Stimulated activated CD8-positive, alpha-beta memory T cell treated with anti-CD3 and anti-CD28 coated beads, Interleukin-7, amount 100 ng/mL, for 24 hours (primary cell): Measurements from ENCODE around the gene CDH13.

ENCODE experiments used
- DNase-seq: peaks from one replicate; pipeline ENCODE4 v3.0.0-alpha.2; 2020; ENCODE audit warnings: low read depth

CDH13 gene

DNA sequence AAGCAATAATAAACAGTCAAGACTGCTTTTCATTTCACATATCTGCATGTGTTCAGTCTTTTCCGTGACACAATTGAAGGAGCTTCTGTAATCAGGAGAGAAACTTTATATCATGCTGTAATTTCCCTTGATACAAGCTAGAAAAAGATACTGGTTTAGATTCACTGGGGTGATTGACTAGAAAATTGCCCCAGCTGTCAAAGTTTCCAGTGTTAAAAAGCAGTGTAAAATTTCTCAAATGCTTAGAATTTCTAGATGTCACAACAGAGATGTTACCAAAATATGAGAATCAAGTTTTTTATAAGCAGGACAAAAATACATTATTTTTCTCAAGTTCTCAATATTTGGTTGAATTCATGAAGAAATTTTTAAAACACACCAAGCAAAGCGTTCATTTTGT, 888.6 kb downstream of the CDH13 start:
- DNase-seq, result no peak

DNA sequence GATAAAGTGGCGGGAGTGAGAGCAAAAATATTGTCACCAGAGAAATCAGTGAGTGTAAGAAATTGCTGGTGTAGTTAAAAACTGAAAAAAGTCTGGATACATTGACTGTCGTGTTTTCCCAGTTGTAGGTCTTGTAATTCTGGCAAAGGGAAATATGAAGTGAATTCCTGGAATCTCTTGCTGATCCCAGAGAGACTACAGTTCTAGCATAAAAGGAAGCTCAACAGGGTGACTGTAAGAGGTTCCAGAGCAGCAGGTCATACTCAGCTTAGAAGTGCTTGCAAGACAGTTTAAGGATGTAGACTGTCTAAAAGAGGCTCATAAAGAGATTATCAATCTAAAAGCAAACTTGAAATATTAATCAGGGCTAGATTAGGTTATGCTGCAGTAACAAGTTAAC, 890.2 kb downstream of the CDH13 start:
- DNase-seq, result no peak

DNA sequence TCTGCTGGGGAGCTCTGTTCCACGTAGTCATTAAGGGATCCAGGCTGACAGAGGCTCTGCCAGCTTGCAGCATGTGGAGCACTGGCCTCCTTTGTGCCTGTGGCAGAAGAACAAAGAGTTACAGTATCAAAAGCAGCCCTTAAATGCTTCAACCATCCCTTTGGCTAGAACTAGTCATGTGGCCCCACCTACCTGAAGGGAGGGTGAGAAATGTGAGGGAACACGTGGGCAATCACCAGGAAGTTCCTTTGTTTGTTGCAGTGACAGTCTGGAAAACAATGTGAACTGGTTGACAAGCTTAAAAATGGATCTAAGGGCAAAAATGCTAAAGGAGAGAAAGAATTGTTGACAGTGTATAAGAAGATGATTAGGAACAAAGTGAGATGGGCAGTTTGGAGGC, 890.6 kb downstream of the CDH13 start:
- DNase-seq, result no peak

DNA sequence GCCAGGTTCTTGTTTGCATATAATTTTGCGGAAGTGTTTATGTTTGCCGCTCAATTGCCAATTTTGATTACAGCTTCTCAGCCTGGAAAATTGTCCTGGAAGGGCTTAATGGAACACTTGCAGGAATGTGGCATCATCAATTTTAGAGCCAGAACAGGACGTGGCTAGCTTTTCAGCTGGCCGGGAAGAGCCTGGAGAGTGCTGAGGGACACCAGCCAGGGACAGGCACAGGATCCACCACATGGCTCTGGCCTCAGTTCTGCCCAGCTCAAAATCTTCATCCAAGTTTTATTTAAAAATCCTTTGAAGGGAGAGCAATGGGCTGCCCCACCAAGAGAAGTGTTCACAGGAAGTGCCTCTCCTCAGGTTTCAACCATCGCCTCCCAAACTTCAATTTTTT, 893.8 kb downstream of the CDH13 start:
- no peak for DNase-seq

DNA sequence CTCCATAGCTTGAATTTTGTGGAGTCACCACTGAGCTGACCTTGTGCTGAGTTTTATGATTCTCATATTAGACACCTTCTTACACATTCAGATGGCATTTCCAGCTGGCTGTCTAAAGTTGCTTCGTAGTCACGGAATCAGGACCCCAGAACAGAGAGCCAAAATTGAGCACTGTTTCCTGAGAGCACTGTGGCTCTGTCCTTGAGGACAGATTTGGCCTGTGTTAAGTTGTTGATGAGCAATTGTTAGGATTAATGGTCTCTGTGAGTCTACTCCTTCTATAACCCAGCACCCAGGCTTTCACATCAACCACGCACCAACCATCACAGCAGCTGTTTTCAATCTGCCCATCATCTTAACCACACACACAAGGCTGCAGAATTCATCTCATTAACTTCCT, 903.5 kb downstream of the CDH13 start:
- DNase-seq, result no peak

DNA sequence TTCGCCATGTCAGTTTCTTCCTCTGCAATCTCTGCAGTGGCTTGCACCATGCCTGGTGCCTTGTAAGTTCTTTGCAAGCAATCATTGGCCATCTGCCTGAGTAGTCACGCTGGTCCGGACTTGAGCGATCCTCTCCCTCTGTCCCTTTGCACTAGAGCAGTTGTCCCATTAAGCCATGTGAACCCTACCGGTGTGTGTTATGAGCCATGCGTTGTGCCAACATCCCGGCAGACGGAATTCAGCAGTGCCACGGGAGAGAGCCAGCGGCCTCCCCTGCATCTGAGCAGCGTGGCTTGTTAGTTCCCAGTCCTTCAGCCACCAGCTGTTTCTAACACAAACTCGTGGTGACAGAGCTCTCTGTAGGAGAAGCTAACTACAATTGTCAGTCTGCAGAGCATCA, 905.9 kb downstream of the CDH13 start:
- DNase-seq, result no peak

DNA sequence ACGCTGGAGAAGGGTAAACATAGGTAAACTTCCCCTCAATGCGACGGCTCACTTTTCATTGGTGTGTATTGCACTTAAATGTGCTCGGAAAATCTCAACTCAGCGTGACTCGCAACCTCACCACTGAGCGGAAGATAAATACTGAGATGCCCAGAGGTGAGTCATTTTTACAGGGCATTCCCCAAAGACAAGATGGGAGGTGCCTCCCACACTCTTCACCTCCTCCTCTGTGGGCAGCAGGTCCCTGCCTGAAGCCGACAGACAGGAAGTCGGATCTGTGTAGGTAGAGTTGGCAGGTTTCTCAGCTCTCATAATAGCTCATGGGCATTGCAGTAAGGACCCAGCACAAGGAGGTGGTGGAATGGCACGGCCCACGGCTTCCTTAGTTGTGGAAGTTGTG, 906.4 kb downstream of the CDH13 start:
- DNase-seq, result no peak

DNA sequence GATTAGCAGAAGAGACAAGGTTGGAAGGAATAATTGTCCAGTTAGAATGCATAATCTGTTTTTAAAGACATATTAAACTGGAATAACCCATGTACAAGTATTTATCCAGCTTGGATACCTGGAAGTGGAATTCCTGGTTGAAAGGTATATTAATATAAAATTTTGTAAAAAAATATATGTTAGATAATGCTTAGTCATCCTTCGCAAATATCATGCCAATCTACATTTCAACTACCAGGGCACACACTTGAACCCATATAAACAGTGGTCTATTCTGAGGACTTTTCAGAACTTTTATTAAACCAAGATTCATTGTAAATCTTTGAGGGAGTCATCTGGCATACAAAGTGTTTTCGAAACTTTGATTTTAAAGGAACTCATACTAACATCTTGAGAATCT, 911.9 kb downstream of the CDH13 start:
- DNase-seq, result no peak

DNA sequence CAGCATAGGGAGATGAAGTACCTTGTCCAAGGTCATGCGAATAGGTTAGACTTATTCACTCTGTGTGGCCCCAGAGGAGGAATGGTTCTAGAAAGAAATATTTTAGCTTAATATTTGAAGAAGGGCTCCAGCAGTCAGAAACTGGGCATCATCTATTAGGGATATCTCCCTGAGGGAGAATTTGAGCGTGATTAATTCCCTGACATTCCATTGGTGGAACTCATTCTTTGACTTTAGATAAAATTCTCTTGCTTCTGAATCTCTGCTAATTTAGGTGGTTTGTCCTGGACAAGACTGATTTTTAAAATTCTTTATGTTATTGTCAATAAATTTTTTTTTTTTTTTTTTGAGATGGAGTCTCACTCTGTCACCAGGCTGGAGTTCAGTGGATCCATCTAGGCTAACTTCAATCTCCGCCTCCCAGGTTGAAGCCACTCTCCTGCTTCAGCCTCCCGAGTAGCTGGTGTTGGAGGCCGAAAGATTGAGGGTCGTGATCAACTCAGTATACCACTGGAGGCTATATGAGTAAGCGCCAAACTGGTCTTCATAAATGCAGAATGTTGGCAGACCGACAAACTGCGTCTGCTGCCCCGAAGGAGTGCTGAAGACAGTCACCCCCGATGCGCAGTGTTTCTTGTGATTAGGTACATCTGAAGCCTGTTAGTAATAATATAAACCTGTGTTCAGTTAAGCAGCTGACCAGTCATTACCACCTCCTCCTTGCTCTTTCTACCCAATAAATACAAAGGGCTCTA, 913.1 kb downstream of the CDH13 start:
- DNase-seq, result no peak

DNA sequence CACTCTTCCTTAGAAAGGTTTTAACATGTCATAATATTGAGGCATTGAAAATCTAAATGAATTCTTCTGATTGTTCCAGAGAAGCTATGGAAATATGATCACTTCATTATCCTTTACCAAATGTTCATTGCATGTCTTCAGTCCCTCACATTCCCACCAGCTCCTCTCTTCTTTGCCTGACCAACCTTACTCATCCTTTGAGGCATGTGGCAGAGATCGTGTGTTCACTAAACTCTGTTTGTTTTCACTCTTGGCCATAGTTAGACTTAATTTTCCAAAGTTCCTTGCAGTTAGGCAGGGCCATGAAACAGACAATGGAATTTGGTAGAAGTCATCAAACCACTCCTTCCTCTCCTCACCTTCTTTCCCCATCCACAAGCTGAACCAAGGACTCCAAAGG, 914.5 kb downstream of the CDH13 start:
- no peak for DNase-seq

DNA sequence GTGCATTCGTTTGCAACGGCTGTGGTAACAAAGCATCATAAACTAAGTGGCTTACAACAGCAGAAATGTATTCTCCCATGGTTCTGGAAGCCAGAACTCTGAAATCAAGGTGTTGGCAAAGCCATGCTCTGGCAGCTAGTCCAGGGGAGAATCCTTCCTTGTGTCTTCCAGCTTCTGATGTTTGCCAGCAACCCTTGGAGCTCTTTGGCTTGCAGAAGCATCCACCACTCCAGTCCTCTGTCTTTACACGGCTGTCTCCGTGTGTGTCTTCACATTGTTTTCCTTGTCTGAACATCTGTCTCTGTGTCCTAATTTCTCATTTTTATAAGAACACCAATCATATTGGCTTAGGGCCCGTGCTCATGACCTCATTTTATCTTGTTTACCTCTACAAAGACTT, 915.7 kb downstream of the CDH13 start:
- no peak for DNase-seq

DNA sequence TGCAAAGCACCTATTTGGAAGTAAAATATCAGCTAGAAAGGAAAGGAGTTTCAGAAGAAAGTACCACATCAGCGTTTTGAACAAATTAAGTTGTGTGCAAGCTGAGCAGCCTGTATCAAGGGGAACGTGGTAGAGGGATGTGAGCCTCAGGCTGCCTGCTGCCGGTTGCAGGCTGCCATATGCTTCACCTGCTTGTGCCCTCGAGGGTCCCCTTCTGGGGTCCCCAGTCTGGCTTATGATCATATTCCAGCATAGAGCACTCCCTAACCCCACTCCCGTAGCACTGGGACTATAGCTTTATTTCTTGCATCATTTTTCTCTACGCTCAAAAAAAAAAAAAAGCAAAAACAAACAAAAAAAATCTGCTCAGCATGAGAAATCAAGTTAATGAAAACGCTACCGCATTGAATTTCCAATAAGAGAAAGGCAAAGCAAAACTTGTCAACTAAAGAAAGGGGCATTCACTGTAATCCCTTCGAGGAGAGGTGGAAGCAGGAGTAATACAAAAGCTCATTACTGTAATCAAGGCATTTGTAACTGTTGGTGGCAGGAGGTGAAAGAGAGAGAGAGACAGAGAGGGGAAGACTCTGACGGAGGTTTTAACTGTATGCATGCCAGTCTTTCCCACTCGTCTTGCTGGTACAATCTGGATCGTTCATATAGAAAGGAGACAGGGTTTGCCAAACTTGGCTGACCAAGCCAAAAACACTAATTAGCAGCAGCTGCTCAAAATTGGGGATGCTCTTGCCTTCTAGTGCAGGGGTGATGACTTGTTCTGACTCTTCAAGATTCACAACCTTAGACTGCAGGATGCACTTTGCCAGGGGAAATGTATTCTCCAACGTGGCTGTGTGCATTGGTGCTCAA, 922.8 kb downstream of the CDH13 start:
- DNase-seq, result no peak

DNA sequence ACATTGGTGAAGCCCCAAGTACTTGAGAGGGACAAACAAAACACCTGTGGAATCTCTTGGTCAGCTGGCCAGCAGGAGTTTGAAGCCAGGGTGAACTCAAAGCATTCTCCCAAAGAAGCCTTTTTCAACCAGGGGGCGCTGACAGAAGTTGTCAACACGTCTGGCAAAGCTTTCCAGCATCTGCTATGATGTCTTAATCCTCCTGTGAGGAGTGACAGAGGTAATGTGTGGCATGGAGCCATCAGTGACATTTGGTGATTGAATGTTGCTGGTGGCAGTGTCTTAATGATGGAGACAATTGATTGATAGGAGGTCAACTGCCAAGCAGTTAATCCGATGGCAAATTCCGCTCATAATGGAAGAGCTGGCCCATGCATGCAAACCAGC, 923.4 kb downstream of the CDH13 start:
- DNase-seq, result no peak

DNA sequence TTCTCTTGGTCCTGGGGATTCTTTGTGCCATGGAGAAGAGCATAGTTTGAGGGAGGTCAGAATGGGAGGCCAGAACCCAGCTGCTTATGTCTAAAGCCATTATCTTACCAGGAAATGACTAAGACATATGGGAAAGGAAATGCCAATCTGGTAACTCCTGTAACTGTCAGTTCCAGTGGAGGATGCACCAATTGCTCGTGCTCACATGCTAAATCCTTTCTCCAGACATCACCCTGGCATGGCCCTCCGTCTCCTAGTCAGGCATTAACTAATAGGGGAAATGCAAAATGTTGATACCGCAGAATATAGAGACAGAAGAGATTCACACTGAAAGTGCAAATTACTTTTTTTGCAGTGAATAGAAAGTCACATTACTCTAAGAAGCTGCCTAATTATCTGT, 925.5 kb downstream of the CDH13 start:
- no peak for DNase-seq

DNA sequence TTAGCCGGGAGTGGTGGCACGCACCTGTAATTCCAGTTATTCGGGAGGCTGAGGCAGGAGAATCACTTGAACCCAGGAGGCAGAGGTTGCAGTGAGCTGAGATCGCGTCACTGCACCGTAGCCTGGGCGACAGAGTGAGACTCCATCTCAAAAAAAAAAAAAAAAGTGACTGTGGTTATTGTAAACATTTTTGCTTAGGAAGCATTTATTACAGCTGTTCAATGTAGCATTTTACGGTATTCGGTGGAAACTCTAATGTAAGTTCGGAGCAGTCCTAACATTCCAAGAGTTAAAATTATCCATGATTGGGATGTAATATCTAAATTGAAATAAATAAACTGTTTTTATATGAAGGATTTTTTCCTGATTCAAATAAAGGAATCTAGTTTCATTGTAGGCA, 926.2 kb downstream of the CDH13 start:
- no peak for DNase-seq

DNA sequence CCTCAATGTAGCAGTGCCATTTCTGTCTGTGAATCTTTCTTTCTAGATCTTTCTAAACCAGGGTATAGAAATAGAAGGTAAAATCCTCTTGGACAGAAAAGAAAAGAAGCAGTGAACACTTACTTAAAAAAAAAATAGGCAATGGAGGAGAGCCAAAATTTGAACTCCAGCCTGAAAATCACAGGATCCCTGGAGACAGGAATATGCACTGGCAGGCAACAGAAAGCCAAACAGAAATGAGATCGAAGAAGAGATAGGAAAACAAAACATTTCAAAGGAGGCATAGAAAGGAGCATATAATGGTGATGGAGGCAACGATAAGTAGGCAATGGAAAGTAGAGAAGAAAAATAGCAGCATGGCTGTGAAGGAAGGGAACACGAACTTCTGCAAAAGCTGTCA, 927.3 kb downstream of the CDH13 start:
- DNase-seq, result no peak

DNA sequence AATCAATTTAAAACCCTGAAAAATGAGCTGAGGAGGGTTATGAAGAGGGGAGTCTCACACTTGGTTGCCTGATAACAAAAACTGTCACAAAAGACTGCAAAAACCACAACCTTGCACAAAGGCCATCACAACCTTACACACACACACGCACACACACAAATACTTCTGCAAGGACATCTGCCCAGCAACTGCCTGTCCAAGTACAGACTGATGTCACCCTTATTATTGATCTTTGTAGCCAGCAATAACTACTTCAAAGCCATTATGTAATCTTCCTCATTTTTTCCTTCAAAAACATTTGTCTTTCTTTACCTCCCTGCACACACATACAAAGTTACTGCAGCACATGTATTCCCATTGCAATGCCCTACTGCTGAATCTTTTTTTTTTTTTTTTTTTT, 927.8 kb downstream of the CDH13 start:
- no peak for DNase-seq

DNA sequence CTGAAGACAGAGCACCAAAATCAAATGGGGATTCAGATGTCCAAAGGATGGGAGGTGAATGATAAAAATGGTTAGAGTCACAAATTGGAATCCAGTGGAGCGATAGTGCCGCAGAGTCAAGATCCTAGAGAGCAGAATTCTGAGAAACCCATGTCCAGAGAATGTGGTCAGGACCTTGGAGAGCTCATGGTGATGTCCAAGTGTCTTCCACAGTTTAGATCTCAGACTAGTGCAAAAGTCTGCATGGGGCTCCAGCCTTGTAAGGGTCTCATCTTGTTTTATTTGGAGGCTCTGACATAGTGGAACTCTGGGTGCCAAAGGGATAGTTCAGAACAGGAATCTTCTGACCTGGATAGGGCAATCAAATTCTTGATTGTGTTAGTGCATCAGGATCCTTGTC, 935.1 kb downstream of the CDH13 start:
- no peak for DNase-seq

DNA sequence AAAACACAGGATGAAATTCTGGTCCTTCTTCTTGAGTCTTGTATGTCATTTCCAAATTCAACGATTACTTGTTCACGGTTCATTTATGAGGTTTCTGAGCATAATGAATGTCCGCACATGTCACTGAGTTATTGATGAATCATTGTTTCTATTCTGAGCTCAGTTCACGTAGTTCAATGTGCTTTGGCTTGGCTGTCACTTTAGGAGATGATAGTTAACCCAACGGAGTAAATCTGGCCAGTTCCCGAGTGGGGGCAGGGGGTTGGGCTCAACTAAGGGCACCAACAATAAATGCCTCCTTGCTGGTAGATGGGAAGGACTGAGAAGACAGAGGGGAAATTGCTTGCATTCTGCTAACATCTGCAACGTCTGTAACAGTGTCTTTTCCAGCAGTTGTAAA, 941.6 kb downstream of the CDH13 start:
- DNase-seq, result no peak

DNA sequence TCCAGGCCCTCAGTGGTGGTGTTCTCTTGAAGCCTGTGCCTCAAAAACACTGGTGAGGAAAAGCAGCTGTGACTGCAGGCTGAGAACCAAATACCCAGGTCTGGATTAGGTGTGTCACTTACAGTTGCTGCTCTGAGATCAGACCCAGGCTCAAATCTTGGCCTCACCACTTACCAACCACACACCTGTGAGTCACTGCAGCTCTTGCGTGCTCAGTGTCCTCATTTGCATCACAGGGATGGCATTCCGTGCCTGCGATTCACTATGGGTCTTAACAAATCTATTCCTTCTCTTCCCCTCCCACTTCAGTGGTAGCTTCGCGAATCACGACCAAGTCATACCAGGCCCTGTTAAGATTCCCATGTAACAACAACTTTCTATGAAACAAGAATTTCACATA, 947.6 kb downstream of the CDH13 start:
- no peak for DNase-seq

DNA sequence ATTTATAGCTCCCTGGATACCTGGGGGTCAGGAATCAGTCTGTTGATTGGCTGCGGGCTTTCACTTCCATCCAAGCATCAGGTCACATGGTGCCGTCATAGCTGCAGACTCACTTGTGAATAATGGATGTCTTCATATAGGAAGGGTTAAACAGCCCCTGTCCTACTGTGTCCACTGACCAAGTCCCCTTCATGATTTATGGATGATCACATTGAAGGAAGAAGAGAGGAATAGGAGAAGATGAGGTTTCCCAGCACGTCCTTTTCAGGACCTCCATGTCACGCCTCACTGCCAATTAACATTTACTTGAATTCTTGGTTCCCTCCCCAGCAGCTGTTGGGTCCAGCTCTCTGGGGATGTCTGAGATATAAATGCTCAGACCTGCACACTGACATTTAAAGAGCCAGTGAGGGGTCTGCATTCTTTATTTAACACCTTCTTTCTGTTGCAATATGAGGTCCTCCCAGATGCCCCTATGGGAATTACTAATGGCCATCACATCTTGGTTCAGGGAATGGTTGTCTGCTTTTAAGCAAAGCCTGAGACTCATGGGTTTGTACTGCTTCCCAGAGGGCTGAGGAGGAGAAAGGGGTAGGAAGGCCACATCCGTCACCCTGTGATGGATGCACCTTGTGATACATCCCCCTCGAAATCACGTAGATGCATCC, 950.4 kb downstream of the CDH13 start:
- DNase-seq, result no peak

DNA sequence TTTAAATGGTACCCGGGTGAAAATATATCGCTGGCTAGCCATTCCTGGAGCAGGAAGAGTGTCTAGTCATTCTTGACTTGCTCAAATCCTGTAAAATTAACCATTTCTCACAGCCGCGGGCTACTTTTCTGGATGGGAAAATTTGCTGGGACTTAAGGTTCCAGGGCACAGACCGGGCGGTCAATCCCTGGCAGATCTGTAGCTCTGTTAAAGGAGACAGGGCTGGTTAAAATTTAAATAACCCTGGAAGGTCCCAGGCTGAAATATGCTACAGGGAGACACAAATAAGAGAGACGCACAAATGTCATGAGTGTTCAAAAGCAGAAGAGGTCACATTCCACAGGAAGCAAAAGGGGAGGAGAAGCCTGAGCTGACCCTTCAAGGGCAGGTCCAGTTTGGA, 951.4 kb downstream of the CDH13 start:
- DNase-seq, result no peak

DNA sequence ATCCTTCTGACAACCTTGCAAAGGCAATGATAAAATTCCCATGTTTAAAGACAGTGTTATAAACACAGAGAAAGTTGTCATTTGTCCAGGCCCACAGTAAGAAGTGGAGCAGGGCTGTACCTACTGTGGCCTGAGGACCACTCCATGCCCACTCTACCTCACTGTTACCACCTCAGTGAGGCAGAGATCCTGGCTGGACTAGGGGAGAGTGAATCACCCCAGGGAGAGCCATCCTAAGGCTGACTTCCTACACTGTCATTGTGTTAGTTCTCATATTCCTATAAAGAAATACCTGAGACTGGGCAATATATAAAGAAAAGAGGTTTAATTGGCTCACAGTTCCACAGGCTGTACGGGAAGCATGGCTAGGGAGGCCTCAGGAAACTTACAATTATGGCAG, 952.3 kb downstream of the CDH13 start:
- no peak for DNase-seq
